Measurements from ENCODE around the gene SLC28A2. TPM values are rescaled to one million over a fixed set of nuclear protein-coding genes. Genes with fewer than 3 reads are reported as not detected.

The SLC28A2 gene
- total RNA-seq, 2 experiments from 2014 or later, result not detected

DNA sequence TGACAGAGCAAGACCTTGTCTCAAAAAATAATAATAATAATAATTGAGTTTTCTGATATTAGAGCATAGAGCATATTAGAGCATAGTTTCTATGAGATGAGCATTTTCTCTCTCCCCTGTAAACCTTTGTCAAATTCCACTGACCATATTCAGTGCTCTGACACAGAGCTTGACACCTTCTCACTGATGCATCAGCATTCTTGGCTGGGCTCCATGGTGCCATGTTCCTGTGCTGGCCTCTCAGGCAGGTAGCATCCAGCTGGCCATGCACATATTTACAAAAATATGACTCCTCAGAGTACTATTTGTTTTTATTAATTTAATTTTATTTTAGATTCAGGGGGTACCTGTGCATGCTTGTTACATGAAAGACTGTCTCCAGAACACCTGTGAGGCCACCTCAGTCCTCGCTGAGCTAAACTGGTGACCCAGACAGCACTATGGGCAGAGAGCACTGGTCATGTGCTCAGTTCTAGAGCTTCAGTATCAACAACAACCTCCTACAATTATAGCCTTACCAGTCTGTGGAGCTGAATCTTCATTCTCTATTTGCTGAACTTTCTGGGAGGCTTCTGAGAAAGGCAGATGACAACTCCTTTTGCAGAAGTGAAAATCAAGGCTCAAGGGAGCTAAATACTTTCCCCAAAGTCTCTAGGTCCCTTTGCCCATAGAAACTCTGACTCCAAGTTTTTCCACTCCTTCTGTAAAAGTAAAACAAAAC is 21.6 kb upstream of the SLC28A2 start:
- Histone ChIP-seq H3K4me2 (ENCODE audit: low read length) (no peak overlapping the region), H4K20me1 (ENCODE audit: insufficient read depth, low read length) (no peaks in the 10 kb centered on the region), H3K4me1 (ENCODE audit: insufficient read depth, low read length, poor library complexity, severe bottlenecking) (no peaks in the 10 kb centered on the region), H2AFZ (ENCODE audit: low read length) (no peak overlapping the region), H3K4me3 (ENCODE audit: low read depth, low read length, poor library complexity, severe bottlenecking) (no peak overlapping the region), H3K36me3 (ENCODE audit: insufficient read depth, low read length) (no peaks in the 10 kb centered on the region), H3K9me3 (ENCODE audit: low read length) (no peaks in the 10 kb centered on the region), H3K27ac (ENCODE audit: low read depth, low read length, poor library complexity, severe bottlenecking) (no peak overlapping the region), H3K9me2 (ENCODE audit: insufficient read depth, low read length) (no peaks in the 10 kb centered on the region), H3K79me2 (ENCODE audit: insufficient read depth, low read depth, low read length) (no peaks in the 10 kb centered on the region)
- DNase-seq (ENCODE audit: low spot score), result no peak
- no TSS peak for BruUV-seq (replicated peaks)
- ChIA-PET CTCF (ENCODE audit: unreplicated experiment) (no interaction called here), POLR2A (no interaction called here)
- intact Hi-C loops (cut with micrococcal nuclease; ENCODE audit: unreplicated experiment), result no loop called here
- TF ChIP-seq CTCF (conservative IDR thresholded peaks at IDR 0.05; ENCODE audit: low read length) (no peak), EZH2phosphoT487 (IDR thresholded peaks at IDR 0.05; ENCODE audit: borderline replicate concordance, low read depth, low read length) (no peak)

DNA sequence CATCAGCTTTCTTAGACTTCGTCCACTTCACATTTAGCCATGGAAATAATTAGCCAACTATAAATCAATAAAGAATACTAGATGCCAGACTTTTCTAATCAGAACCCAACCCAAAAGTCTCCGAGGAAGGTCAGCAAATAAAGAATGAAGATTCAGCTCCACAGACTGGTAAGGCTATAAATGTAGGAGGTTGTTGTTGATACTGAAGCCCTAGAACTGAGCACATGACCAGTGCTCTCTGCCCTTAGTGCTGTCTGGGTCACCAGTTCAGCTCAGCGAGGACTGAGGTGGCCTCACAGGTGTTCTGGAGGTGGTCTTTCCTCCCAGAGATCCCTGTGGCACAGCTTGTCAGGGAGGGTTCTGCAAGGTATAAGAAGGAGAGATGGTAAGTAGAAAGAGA is 20.9 kb upstream of the SLC28A2 start:
- H2AFZ ChIP-seq (ENCODE audit: low read length), result no peak overlapping the region
- H3K9me2 ChIP-seq (ENCODE audit: insufficient read depth, low read length), result no peaks in the 10 kb centered on the region
- no peaks in the 10 kb centered on the region for H3K4me1 ChIP-seq (ENCODE audit: insufficient read depth, low read length, poor library complexity, severe bottlenecking)
- no peaks in the 10 kb centered on the region for H3K36me3 ChIP-seq (ENCODE audit: insufficient read depth, low read length)
- no peaks in the 10 kb centered on the region for H3K9me3 ChIP-seq (ENCODE audit: low read length)
- H4K20me1 ChIP-seq (ENCODE audit: insufficient read depth, low read length), result no peaks in the 10 kb centered on the region
- no peak overlapping the region for H3K4me2 ChIP-seq (ENCODE audit: low read length)
- no peak overlapping the region for H3K27ac ChIP-seq (ENCODE audit: low read depth, low read length, poor library complexity, severe bottlenecking)
- H3K4me3 ChIP-seq (ENCODE audit: low read depth, low read length, poor library complexity, severe bottlenecking), result no peak overlapping the region
- CTCF ChIA-PET (ENCODE audit: unreplicated experiment), result no interaction called here
- BruUV-seq (replicated peaks), result no TSS peak
- POLR2A ChIA-PET, result interaction anchor here (0.6 kb wide), 1 partner anchor 1599 kb away, joined by 3 read pairs; no protein-coding TSS in a partner anchor
- no peaks in the 10 kb centered on the region for H3K79me2 ChIP-seq (ENCODE audit: insufficient read depth, low read depth, low read length)
- DNase-seq (ENCODE audit: low spot score), result no peak
- TF ChIP-seq EZH2phosphoT487 (IDR thresholded peaks at IDR 0.05; ENCODE audit: borderline replicate concordance, low read depth, low read length), result no peak
- no peak for TF ChIP-seq CTCF (conservative IDR thresholded peaks at IDR 0.05; ENCODE audit: low read length)
- intact Hi-C loops (cut with micrococcal nuclease; ENCODE audit: unreplicated experiment), result no loop called here

GRCh38 chr15:45231864-45232562 is 20.0 kb upstream of the SLC28A2 start:
- Histone ChIP-seq H3K79me2 (ENCODE audit: insufficient read depth, low read depth, low read length) (no peaks in the 10 kb centered on the region), H3K4me1 (ENCODE audit: insufficient read depth, low read length, poor library complexity, severe bottlenecking) (no peaks in the 10 kb centered on the region), H3K9me3 (ENCODE audit: low read length) (no peaks in the 10 kb centered on the region), H2AFZ (ENCODE audit: low read length) (no peak overlapping the region), H3K27ac (ENCODE audit: low read depth, low read length, poor library complexity, severe bottlenecking) (no peak overlapping the region), H4K20me1 (ENCODE audit: insufficient read depth, low read length) (no peaks in the 10 kb centered on the region), H3K9me2 (ENCODE audit: insufficient read depth, low read length) (no peaks in the 10 kb centered on the region), H3K4me3 (ENCODE audit: low read depth, low read length, poor library complexity, severe bottlenecking) (no peak overlapping the region), H3K36me3 (ENCODE audit: insufficient read depth, low read length) (no peaks in the 10 kb centered on the region), H3K4me2 (ENCODE audit: low read length) (no peak overlapping the region)
- no TSS peak for BruUV-seq (replicated peaks)
- intact Hi-C loops (cut with micrococcal nuclease; ENCODE audit: unreplicated experiment), result no loop called here
- CTCF ChIA-PET (ENCODE audit: unreplicated experiment), result no interaction called here
- TF ChIP-seq EZH2phosphoT487 (IDR thresholded peaks at IDR 0.05; ENCODE audit: borderline replicate concordance, low read depth, low read length), result no peak
- no peak for TF ChIP-seq CTCF (conservative IDR thresholded peaks at IDR 0.05; ENCODE audit: low read length)
- POLR2A ChIA-PET, result interaction anchor here (0.6 kb wide), 1 partner anchor 1600 kb away, joined by 3 read pairs; no protein-coding TSS in a partner anchor
- no peak for DNase-seq (ENCODE audit: low spot score)
